Suprapubic skin (tissue), 4 donors: Measurements from ENCODE around the gene CDC42EP4. TPM values are rescaled to one million over a fixed set of nuclear protein-coding genes. Genes with fewer than 3 reads are reported as not detected.
A peak's percentile ranks its signal among the peaks of the same experiment; 100 is the strongest.
"Not testable (repeated sequence)": the region's sequence is repeated elsewhere in the genome, so short reads cannot be mapped to it uniquely, and the experiment has no call there.

ENCODE experiments used
- DNase-seq, 2 donors: peaks; one replicate each; pipeline ENCODE4 v3.0.0-alpha.2; 2019; ENCODE audit warnings: low spot score in 2 of 2
- H3K27ac ChIP-seq: fragments of 200-600 bp; sonication (generic); one replicate; pipeline ENCODE4 v1.5.1; 2019
- H3K27me3 ChIP-seq: fragments of 200-600 bp; sonication (generic); one replicate; pipeline ENCODE4 v1.5.1; 2019
- H3K36me3 ChIP-seq: fragments of 200-600 bp; sonication (generic); one replicate; pipeline ENCODE4 v1.5.1; 2019
- H3K4me1 ChIP-seq: fragments of 200-600 bp; sonication (generic); one replicate; pipeline ENCODE4 v1.5.1; 2019
- H3K4me3 ChIP-seq: fragments of 200-600 bp; sonication (generic); one replicate; pipeline ENCODE4 v1.5.1; 2019; ENCODE audit warnings: mild to moderate bottlenecking
- H3K9me3 ChIP-seq: fragments of 200-600 bp; sonication (generic); one replicate; pipeline ENCODE4 v1.5.1; 2019
- CTCF ChIP-seq, 2 donors: fragments of 200-600 bp in 1 of 2; fragments of 450-650 bp in 1 of 2; sonication (generic) in 1 of 2; IDR thresholded peaks; one replicate each; pipeline ENCODE4 v1.5.1; 2016 to 2019; ENCODE audit warnings: antibody characterized with exemption in 2 of 2, mild to moderate bottlenecking in 1 of 2, moderate library complexity in 1 of 2
- EP300 ChIP-seq: sonication (generic); formaldehyde crosslinking; IDR thresholded peaks from one replicate; pipeline ENCODE4 v1.6.1; 2017; ENCODE audit warnings: antibody characterized with exemption
- POLR2A ChIP-seq, 2 donors: fragments of 450-650 bp; IDR thresholded peaks; one replicate each; pipeline ENCODE4 v1.6.1; 2017; ENCODE audit warnings: antibody characterized with exemption in 2 of 2, mild to moderate bottlenecking in 2 of 2, moderate library complexity in 2 of 2
- POLR2AphosphoS5 ChIP-seq, 3 donors: sonication (generic); formaldehyde crosslinking; IDR thresholded peaks; one replicate each; pipeline ENCODE4 v1.6.1; 2017; ENCODE audit warnings: antibody characterized with exemption in 3 of 3
- WGBS: methylation state at CpG from one replicate; pipeline ENCODE4 v1.1.5; 2018; 5-methylcytosine and 5-hydroxymethylcytosine counted together
- total RNA-seq, 4 donors: library from RNA; depleted of rRNA; stranded (reverse); fragments of >200 nt; gene quantifications; one replicate each; pipeline ENCODE4 v1.1.0, GENCODE V29; 2016

CDC42EP4 gene
- total RNA-seq, 4 donors from 2014 or later: 60.0 to 86.8 (median 81.5) TPM

- Histone ChIP-seq H3K4me3 (no peak overlapping the region), H3K9me3 (no peaks in the 10 kb centered on the region), H3K36me3 (no peaks in the 10 kb centered on the region), H3K4me1 (peaks cover 52% of the 10 kb centered on the region), H3K27me3 (no peaks in the 10 kb centered on the region), H3K27ac (peak overlapping the region; percentile 59)
- peak in 1 of 2 donors; percentile 78 for DNase-seq
- no peak for TF ChIP-seq POLR2AphosphoS5 (IDR thresholded peaks at IDR 0.05)
- WGBS: 49% methylated on average over 9 of the region's 12 CpGs
Observed at GRCh38 chr17:73334771-73335513, 23.1 kb upstream of the CDC42EP4 start.

- not testable (repeated sequence) for H3K36me3 ChIP-seq, DNase-seq, H3K27ac ChIP-seq, H3K4me3 ChIP-seq, H3K27me3 ChIP-seq, H3K9me3 ChIP-seq
- H3K4me1 ChIP-seq: peaks cover 40% of the 10 kb centered on the region
- whole genome bisulfite sequencing: 32% methylated on average over 9 of the region's 9 CpGs
Observed at GRCh38 chr17:73333445-73333844, 21.6 kb upstream of the CDC42EP4 start.

- H3K4me1 ChIP-seq: peaks cover 27% of the 10 kb centered on the region
- H3K27ac ChIP-seq: no peak overlapping the region
- H3K4me3 ChIP-seq: no peak overlapping the region
- H3K27me3 ChIP-seq: no peaks in the 10 kb centered on the region
- no peak for TF ChIP-seq CTCF (IDR thresholded peaks at IDR 0.05)
- TF ChIP-seq POLR2A (IDR thresholded peaks at IDR 0.05): no peak
- no peak for TF ChIP-seq EP300
- TF ChIP-seq POLR2AphosphoS5 (IDR thresholded peaks at IDR 0.05): no peak
- no peaks in the 10 kb centered on the region for H3K36me3 ChIP-seq
- H3K9me3 ChIP-seq: no peaks in the 10 kb centered on the region
- WGBS: 78% methylated on average over 3 of the region's 3 CpGs
- no peak for DNase-seq
Observed at GRCh38 chr17:73331060-73331459, 19.3 kb upstream of the CDC42EP4 start.

- 97% methylated on average over 7 of the region's 7 CpGs for WGBS
- no peak overlapping the region for H3K4me3 ChIP-seq
- H3K4me1 ChIP-seq: peaks cover 23% of the 10 kb centered on the region
- H3K9me3 ChIP-seq: no peaks in the 10 kb centered on the region
- H3K27me3 ChIP-seq: no peaks in the 10 kb centered on the region
- no peaks in the 10 kb centered on the region for H3K36me3 ChIP-seq
- no peak for DNase-seq
- no peak overlapping the region for H3K27ac ChIP-seq
- no peak for TF ChIP-seq CTCF (IDR thresholded peaks at IDR 0.05)
- no peak for TF ChIP-seq POLR2A (IDR thresholded peaks at IDR 0.05)
- TF ChIP-seq POLR2AphosphoS5 (IDR thresholded peaks at IDR 0.05): no peak
Observed at GRCh38 chr17:73327676-73328075, 15.9 kb upstream of the CDC42EP4 start.

- Histone ChIP-seq H3K4me3 (no peak overlapping the region), H3K4me1 (peaks cover 23% of the 10 kb centered on the region), H3K27me3 (no peaks in the 10 kb centered on the region), H3K36me3 (no peaks in the 10 kb centered on the region), H3K9me3 (no peaks in the 10 kb centered on the region), H3K27ac (no peak overlapping the region)
- 43% methylated on average over 4 of the region's 4 CpGs for WGBS
- DNase-seq: peak in 1 of 2 donors; percentile 79
- TF ChIP-seq POLR2A (IDR thresholded peaks at IDR 0.05) (no peak), CTCF (IDR thresholded peaks at IDR 0.05) (peak in 1 of 2 donors; percentile 13), POLR2AphosphoS5 (IDR thresholded peaks at IDR 0.05) (peak in 1 of 3 donors; percentile 48)
Observed at GRCh38 chr17:73325527-73325842, 13.7 kb upstream of the CDC42EP4 start.

GRCh38 chr17:73324711-73325526, 13.1 kb upstream of the CDC42EP4 start:
- H3K27ac ChIP-seq: peak overlapping the region; percentile 59

More at GRCh38 chr17:73324711-73325526, 13.1 kb upstream of the CDC42EP4 start:
- no peak for TF ChIP-seq POLR2A (IDR thresholded peaks at IDR 0.05)
- no peak for TF ChIP-seq EP300
- no peak for TF ChIP-seq CTCF (IDR thresholded peaks at IDR 0.05)
- no peak for TF ChIP-seq POLR2AphosphoS5 (IDR thresholded peaks at IDR 0.05)
- no peak overlapping the region for H3K4me3 ChIP-seq
- H3K36me3 ChIP-seq: no peaks in the 10 kb centered on the region
- no peaks in the 10 kb centered on the region for H3K9me3 ChIP-seq
- H3K4me1 ChIP-seq: peaks cover 23% of the 10 kb centered on the region
- DNase-seq: peak in 1 of 2 donors; percentile 73
- no peaks in the 10 kb centered on the region for H3K27me3 ChIP-seq
- WGBS: 67% methylated on average over 17 of the region's 17 CpGs
